ENCODE results near the gene RPS6KL1.

- TF ChIP-seq EZH2phosphoT487 (IDR thresholded peaks at IDR 0.05; ENCODE audit: unreplicated experiment) (no peak), CREB1 (CRISPR knock-in tag; IDR thresholded peaks at IDR 0.05; ENCODE audit: low read depth) (no peak), CTCF (conservative IDR thresholded peaks at IDR 0.05; ENCODE audit: low read depth in 2 of 2) (no peak), EZH2 (IDR thresholded peaks at IDR 0.05; ENCODE audit: low read depth, unreplicated experiment) (no peak), POLR2AphosphoS5 (IDR thresholded peaks at IDR 0.05; ENCODE audit: low read depth) (no peak), ZNF331 (CRISPR knock-in tag; IDR thresholded peaks at IDR 0.05; ENCODE audit: low read depth) (no peak), JUNB (IDR thresholded peaks at IDR 0.05; ENCODE audit: unreplicated experiment) (no peak), ZNF114 (CRISPR knock-in tag; IDR thresholded peaks at IDR 0.05) (no peak)
- TF ChIP-seq, protein P1, sequence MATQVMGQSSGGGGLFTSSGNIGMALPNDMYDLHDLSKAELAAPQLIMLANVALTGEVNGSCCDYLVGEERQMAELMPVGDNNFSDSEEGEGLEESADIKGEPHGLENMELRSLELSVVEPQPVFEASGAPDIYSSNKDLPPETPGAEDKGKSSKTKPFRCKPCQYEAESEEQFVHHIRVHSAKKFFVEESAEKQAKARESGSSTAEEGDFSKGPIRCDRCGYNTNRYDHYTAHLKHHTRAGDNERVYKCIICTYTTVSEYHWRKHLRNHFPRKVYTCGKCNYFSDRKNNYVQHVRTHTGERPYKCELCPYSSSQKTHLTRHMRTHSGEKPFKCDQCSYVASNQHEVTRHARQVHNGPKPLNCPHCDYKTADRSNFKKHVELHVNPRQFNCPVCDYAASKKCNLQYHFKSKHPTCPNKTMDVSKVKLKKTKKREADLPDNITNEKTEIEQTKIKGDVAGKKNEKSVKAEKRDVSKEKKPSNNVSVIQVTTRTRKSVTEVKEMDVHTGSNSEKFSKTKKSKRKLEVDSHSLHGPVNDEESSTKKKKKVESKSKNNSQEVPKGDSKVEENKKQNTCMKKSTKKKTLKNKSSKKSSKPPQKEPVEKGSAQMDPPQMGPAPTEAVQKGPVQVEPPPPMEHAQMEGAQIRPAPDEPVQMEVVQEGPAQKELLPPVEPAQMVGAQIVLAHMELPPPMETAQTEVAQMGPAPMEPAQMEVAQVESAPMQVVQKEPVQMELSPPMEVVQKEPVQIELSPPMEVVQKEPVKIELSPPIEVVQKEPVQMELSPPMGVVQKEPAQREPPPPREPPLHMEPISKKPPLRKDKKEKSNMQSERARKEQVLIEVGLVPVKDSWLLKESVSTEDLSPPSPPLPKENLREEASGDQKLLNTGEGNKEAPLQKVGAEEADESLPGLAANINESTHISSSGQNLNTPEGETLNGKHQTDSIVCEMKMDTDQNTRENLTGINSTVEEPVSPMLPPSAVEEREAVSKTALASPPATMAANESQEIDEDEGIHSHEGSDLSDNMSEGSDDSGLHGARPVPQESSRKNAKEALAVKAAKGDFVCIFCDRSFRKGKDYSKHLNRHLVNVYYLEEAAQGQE (IDR thresholded peaks at IDR 0.05; ENCODE audit: unreplicated experiment): no peak
- TF ChIP-seq, protein P2, sequence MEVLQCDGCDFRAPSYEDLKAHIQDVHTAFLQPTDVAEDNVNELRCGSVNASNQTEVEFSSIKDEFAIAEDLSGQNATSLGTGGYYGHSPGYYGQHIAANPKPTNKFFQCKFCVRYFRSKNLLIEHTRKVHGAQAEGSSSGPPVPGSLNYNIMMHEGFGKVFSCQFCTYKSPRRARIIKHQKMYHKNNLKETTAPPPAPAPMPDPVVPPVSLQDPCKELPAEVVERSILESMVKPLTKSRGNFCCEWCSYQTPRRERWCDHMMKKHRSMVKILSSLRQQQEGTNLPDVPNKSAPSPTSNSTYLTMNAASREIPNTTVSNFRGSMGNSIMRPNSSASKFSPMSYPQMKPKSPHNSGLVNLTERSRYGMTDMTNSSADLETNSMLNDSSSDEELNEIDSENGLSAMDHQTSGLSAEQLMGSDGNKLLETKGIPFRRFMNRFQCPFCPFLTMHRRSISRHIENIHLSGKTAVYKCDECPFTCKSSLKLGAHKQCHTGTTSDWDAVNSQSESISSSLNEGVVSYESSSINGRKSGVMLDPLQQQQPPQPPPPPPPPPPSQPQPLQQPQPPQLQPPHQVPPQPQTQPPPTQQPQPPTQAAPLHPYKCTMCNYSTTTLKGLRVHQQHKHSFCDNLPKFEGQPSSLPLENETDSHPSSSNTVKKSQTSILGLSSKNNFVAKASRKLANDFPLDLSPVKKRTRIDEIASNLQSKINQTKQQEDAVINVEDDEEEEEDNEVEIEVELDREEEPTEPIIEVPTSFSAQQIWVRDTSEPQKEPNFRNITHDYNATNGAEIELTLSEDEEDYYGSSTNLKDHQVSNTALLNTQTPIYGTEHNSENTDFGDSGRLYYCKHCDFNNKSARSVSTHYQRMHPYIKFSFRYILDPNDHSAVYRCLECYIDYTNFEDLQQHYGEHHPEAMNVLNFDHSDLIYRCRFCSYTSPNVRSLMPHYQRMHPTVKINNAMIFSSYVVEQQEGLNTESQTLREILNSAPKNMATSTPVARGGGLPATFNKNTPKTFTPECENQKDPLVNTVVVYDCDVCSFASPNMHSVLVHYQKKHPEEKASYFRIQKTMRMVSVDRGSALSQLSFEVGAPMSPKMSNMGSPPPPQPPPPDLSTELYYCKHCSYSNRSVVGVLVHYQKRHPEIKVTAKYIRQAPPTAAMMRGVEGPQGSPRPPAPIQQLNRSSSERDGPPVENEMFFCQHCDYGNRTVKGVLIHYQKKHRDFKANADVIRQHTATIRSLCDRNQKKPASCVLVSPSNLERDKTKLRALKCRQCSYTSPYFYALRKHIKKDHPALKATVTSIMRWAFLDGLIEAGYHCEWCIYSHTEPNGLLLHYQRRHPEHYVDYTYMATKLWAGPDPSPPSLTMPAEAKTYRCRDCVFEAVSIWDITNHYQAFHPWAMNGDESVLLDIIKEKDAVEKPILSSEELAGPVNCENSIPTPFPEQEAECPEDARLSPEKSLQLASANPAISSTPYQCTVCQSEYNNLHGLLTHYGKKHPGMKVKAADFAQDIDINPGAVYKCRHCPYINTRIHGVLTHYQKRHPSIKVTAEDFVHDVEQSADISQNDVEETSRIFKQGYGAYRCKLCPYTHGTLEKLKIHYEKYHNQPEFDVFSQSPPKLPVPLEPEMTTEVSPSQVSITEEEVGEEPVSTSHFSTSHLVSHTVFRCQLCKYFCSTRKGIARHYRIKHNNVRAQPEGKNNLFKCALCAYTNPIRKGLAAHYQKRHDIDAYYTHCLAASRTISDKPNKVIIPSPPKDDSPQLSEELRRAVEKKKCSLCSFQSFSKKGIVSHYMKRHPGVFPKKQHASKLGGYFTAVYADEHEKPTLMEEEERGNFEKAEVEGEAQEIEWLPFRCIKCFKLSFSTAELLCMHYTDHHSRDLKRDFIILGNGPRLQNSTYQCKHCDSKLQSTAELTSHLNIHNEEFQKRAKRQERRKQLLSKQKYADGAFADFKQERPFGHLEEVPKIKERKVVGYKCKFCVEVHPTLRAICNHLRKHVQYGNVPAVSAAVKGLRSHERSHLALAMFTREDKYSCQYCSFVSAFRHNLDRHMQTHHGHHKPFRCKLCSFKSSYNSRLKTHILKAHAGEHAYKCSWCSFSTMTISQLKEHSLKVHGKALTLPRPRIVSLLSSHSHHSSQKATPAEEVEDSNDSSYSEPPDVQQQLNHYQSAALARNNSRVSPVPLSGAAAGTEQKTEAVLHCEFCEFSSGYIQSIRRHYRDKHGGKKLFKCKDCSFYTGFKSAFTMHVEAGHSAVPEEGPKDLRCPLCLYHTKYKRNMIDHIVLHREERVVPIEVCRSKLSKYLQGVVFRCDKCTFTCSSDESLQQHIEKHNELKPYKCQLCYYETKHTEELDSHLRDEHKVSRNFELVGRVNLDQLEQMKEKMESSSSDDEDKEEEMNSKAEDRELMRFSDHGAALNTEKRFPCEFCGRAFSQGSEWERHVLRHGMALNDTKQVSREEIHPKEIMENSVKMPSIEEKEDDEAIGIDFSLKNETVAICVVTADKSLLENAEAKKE (CRISPR knock-in tag; IDR thresholded peaks at IDR 0.05): no peak
These were observed 40.7 kb upstream of the RPS6KL1 start for GRCh38 chr14:74963705-74964271.
